GM21526 (cell line): ENCODE data around the gene EPS8L3.
"Not testable (repeated sequence)": the region's sequence is repeated elsewhere in the genome, so short reads cannot be mapped to it uniquely, and the experiment has no call there.

ENCODE experiments used
- ATAC-seq: cut with Tn5 transposase; IDR thresholded peaks from one replicate; pipeline ENCODE4 v1.9.1; 2021; ENCODE audit warnings: moderate library complexity; ENCODE audit not compliant: unreplicated experiment, low FRiP score

The EPS8L3 gene

DNA sequence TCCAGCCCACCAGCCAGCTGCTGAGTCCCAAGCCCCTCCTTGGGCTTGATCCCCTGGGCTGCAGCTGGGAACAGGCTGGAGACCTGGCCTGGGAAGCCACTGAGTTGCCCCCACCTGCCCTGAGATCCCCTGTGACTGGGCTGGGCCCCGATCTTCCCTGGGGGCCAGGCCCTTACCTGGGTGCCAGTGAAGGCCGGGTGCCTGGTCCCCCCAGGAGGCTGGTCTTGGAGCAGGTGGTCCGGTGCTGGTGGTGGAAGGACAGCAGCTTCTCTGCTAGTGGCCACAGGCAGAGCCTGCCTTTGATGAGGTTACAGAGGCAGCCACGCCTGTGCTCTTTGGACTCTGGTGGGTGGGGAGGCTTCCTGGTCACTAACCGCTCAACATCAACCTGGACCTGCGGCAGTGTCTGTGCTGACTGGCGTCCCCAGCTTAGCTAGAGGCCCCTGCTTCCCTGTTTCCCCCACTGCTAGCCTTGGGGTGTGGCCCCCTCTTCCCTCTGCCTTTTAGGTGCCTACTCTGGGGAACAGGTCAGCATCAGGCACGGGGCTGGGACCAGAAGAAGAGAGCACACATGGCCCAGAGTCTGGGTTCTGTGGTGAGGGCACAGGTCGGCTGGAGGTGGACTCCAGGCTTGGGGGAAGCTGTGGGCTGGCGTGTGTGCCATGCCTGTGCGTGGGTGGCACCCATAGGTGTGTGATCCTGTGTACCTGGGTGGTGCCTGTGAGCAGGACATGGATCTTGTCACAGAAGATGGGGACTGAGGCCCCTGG lies at the start of gene EPS8L3:
TSS of gene EPS8L3 (minus strand) at position 278 of the 770 bp plus-strand sequence. CDS start 2,174 bp downstream, outside the sequence.
- ATAC-seq = no peak

GRCh38 chr1:109812691-109813393 lies 49.1 kb upstream of the EPS8L3 start:
- no peak for ATAC-seq

- no peak for ATAC-seq
These were observed 45.0 kb upstream of the EPS8L3 start for GRCh38 chr1:109808703-109809102.

- no peak for ATAC-seq
These were observed 44.3 kb upstream of the EPS8L3 start for GRCh38 chr1:109807822-109808680.

DNA sequence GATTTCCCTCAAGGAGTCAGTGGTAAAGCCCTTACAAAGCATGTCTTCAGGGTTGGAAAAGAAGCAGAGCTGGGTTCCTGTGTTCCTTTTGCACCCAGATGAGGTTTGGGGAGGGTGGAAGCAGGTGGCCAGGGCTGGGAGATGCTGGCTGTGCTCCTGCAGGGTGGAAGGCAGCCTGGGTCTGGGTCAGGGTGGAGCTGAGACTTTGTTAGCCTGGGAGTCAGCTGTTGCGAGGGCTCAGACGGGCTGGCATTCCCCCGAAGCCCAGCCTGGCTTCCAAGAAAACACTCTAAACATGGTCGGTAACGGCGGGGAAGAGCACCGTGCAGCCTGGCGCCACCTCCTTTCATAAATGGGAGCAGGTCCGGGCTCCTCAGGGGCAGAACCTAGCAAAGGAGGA lies 43.7 kb upstream of the EPS8L3 start:
- ATAC-seq = no peak

- no peak for ATAC-seq
These were observed 43.1 kb upstream of the EPS8L3 start for GRCh38 chr1:109806733-109807400.

- ATAC-seq = no peak
These were observed 41.9 kb upstream of the EPS8L3 start for GRCh38 chr1:109805486-109806165.

- no peak for ATAC-seq
These were observed 40.9 kb upstream of the EPS8L3 start for GRCh38 chr1:109804660-109805059.

- ATAC-seq = no peak
These were observed 40.2 kb upstream of the EPS8L3 start for GRCh38 chr1:109803901-109804331.

- ATAC-seq = no peak
These were observed 39.3 kb upstream of the EPS8L3 start for GRCh38 chr1:109802901-109803561.

- ATAC-seq = no peak
These were observed 38.6 kb upstream of the EPS8L3 start for GRCh38 chr1:109802136-109802900.

- ATAC-seq = no peak
These were observed 38.0 kb upstream of the EPS8L3 start for GRCh38 chr1:109801791-109802135.

- ATAC-seq = no peak
These were observed 36.6 kb upstream of the EPS8L3 start for GRCh38 chr1:109800291-109800690.

DNA sequence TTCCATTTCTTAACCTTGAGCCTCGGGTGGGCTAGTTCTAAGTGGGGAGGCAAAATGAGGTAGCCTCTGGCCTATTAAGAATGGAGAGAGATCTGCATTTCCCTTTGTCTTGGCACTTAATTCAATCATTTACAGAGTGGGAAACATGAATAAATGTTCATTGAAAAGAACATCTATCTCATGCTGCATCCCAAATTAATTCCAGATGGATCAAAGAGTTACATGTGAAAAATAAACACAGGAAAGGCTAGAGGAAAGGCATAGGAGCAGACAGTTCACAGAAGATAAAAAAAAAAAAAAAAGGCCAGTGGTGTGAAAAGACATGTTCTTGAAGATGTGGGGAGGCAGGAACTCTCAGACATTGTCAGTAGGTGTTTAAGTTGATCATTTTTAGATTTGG lies 35.7 kb upstream of the EPS8L3 start:
- ATAC-seq = no peak

DNA sequence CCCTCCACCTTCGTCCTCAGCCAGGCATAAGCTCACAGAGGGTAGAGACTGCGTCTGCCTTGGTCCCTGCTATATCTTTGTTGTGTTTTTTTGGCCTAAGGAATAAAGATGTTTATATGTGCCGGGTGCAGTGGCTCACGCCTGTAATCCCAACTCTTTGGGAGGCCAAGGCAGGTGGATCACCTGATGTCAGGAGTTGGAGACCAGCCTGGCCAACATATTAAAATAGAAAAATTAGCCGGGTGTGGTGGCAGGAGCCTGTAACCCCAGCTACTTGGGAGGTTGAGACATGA lies 33.5 kb upstream of the EPS8L3 start:
- not testable (repeated sequence) for ATAC-seq

GRCh38 chr1:109796484-109797302 lies 33.0 kb upstream of the EPS8L3 start:
- ATAC-seq = no peak

DNA sequence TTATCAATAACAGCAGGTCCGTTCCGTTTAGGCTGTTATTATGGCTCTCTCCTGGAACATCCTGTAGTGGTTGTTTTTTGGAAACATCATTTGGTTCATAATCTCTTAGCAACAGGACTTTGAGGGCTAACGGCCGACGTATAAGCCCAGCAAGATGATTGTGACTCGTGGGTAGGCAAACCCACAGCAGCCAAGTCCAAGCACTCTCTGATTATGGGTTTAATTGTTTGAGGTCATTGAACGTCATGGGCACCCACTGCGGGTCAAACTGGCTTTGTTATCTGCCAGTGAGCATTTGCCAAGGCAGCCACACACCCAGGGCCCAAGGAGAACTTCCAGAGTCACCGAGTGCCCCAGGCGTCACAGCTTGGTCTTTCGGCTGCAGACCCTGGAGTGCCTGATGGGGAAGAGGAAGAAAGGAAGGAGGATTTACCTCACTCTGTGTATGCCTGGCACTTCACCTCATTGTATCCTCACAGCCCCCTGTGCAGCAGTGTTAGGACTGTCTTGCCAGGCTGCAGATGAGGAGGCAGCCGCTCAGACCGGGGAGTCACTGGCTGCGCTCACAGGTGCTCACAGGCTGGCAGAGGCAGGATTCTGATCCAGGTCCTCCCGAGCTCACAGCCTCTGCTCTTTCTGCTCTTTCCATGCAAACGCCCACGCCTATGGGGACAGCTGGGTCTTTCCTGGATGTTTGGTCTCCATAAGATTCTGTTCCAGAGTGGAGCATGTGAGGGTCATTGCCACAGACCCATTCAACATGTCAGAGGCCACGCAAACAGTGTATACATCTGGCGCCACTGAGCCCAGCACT lies 30.8 kb upstream of the EPS8L3 start:
- no peak for ATAC-seq
